DOHH2 (cell line): ENCODE data around the gene CD74.

Experiments used
- H3F3A ChIP-seq: fragments of 200-600 bp; sonication (generic), shearing (Covaris generic); 2 replicates; pipeline ENCODE4 v1.6.0; 2016; ENCODE audit warnings: antibody characterized with exemption, mild to moderate bottlenecking; ENCODE audit not compliant: control insufficient read depth, insufficient read depth
- H3K27ac ChIP-seq: fragments of 200-600 bp; sonication (generic); 2 replicates; pipeline ENCODE4 v1.5.1; 2014; ENCODE audit warnings: low read depth, mild to moderate bottlenecking, low read length, moderate library complexity
- H3K27me3 ChIP-seq: fragments of 200-600 bp; sonication (generic); 2 replicates; pipeline ENCODE4 v1.6.1; 2014; ENCODE audit warnings: mild to moderate bottlenecking, low read length, mixed read lengths; ENCODE audit not compliant: control insufficient read depth
- H3K36me3 ChIP-seq: fragments of 200-600 bp; sonication (generic); 2 replicates; pipeline ENCODE4 v1.6.1; 2014; ENCODE audit warnings: mild to moderate bottlenecking, low read length, moderate library complexity, mixed read lengths; ENCODE audit not compliant: control insufficient read depth
- H3K4me1 ChIP-seq: fragments of 200-600 bp; sonication (generic); 2 replicates; pipeline ENCODE4 v1.6.1; 2014; ENCODE audit warnings: mild to moderate bottlenecking, low read length, mixed read lengths; ENCODE audit not compliant: control insufficient read depth
- H3K4me2 ChIP-seq: fragments of 200-600 bp; sonication (generic); 2 replicates; pipeline ENCODE4 v1.6.0; 2014; ENCODE audit warnings: mild to moderate bottlenecking, low read length, moderate library complexity
- H3K4me3 ChIP-seq: fragments of 200-600 bp; sonication (generic); 2 replicates; pipeline ENCODE4 v1.5.1; 2014; ENCODE audit warnings: mild to moderate bottlenecking, low read length, mixed read lengths
- H3K79me2 ChIP-seq: fragments of 200-600 bp; sonication (generic); 2 replicates; pipeline ENCODE4 v1.6.1; 2014; ENCODE audit warnings: mild to moderate bottlenecking, low read length, mixed read lengths; ENCODE audit not compliant: control insufficient read depth
- H3K9me2 ChIP-seq: fragments of 200-600 bp; sonication (generic); replicated peaks from 2 replicates; pipeline ENCODE4 v1.6.1; 2014; ENCODE audit warnings: mild to moderate bottlenecking, low read length, mixed read lengths; ENCODE audit not compliant: control insufficient read depth
- H3K9me3 ChIP-seq: fragments of 200-600 bp; sonication (generic); 2 replicates; pipeline ENCODE4 v1.6.1; 2014; ENCODE audit warnings: antibody characterized with exemption, low read length, mixed read lengths; ENCODE audit not compliant: control insufficient read depth, insufficient read depth
- H4K20me1 ChIP-seq: fragments of 200-600 bp; sonication (generic); 2 replicates; pipeline ENCODE4 v1.6.0; 2014; ENCODE audit warnings: low read depth, mild to moderate bottlenecking, antibody characterized with exemption, low read length, moderate library complexity; ENCODE audit not compliant: control insufficient read depth, insufficient read depth
- EZH2phosphoT487 ChIP-seq: fragments of 200-600 bp; sonication (generic); IDR thresholded peaks from 2 replicates; pipeline ENCODE4 v1.6.1; 2017; ENCODE audit warnings: borderline replicate concordance, mild to moderate bottlenecking, antibody characterized with exemption, low read length, moderate library complexity, mixed read lengths
- TF ChIP-seq, protein P1 (sequence below): fragments of 200-600 bp; sonication (generic); IDR thresholded peaks from one replicate; pipeline ENCODE4 v1.5.1; 2014; ENCODE audit warnings: antibody characterized with exemption, mild to moderate bottlenecking, low read depth, low read length; ENCODE audit not compliant: poor library complexity, severe bottlenecking

CD74 gene

DNA sequence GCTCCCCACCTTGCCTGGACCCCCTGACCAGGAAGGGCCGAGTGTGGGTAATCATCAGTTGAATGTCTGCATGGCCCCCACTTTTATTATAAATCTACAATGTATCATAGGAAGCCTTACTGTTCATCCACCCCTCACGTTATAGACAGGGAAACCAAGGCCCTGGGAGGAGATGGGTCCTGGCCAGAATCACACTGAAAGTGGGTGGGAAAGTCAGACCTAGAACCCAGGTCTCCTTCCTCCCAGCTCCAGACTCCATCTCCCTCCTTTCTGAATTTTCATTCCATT is 17.1 kb downstream of the CD74 start:
- Histone ChIP-seq H3K9me3 (no peaks in the 10 kb centered on the region), H3K79me2 (no peaks in the 10 kb centered on the region), H3K27ac (no peak overlapping the region), H3K4me3 (no peak overlapping the region), H3K27me3 (no peaks in the 10 kb centered on the region), H3K36me3 (peaks cover 94% of the 10 kb centered on the region), H4K20me1 (peaks cover 7% of the 10 kb centered on the region; the same call in 1 of the 2 replicates), H3K9me2 (no peaks in the 10 kb centered on the region), H3F3A (peaks cover 30% of the 10 kb centered on the region), H3K4me2 (no peak overlapping the region), H3K4me1 (peaks cover 21% of the 10 kb centered on the region)
- TF ChIP-seq, protein P1, sequence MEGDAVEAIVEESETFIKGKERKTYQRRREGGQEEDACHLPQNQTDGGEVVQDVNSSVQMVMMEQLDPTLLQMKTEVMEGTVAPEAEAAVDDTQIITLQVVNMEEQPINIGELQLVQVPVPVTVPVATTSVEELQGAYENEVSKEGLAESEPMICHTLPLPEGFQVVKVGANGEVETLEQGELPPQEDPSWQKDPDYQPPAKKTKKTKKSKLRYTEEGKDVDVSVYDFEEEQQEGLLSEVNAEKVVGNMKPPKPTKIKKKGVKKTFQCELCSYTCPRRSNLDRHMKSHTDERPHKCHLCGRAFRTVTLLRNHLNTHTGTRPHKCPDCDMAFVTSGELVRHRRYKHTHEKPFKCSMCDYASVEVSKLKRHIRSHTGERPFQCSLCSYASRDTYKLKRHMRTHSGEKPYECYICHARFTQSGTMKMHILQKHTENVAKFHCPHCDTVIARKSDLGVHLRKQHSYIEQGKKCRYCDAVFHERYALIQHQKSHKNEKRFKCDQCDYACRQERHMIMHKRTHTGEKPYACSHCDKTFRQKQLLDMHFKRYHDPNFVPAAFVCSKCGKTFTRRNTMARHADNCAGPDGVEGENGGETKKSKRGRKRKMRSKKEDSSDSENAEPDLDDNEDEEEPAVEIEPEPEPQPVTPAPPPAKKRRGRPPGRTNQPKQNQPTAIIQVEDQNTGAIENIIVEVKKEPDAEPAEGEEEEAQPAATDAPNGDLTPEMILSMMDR = no peak
- TF ChIP-seq EZH2phosphoT487 = no peak

DNA sequence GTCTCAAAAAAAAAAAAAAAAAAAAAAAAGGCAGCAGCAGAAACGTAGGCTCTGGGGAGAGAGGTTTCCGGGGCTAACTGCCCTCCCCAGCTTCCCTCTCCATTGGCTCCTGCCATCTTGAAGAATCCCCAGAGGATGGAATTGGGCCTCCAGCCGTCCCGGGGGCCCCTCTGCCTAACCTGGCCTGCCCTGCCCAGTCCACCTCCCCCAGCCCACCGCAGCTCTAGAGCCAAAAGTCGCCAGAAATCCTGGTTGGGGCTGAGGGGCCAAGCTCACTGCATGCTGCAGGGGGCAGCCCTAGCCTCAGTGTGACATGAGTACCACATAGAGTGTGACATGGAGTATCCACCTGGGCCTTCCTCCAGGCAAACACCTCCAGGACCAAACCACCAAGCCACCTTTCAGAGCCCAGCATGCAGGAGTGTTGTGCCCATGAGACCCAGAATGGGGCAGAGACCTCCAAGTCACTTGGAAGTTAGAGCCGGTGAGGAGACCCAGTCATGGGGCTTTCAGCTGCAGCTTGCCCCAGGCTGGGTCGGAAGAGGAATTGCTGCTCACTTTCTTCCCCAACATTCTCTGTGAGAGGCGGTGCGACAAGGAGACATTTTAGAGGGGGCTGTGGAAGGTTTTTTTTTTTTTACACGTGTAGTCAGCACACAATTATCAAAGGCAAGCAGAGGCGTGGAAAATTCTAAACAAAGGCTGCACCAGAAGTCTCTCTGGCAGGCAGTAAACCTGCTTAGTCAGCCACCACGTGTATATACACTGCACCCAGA is 17.6 kb downstream of the CD74 start:
- Histone ChIP-seq H3K4me3 (no peak overlapping the region), H3K79me2 (no peaks in the 10 kb centered on the region), H4K20me1 (peaks cover 7% of the 10 kb centered on the region; the same call in 1 of the 2 replicates), H3K27ac (no peak overlapping the region), H3K4me2 (no peak overlapping the region), H3F3A (peaks cover 25% of the 10 kb centered on the region), H3K9me2 (no peaks in the 10 kb centered on the region), H3K4me1 (peaks cover 18% of the 10 kb centered on the region), H3K9me3 (no peaks in the 10 kb centered on the region), H3K36me3 (peaks cover 93% of the 10 kb centered on the region), H3K27me3 (no peaks in the 10 kb centered on the region)
- TF ChIP-seq, protein P1 = no peak
- no peak for TF ChIP-seq EZH2phosphoT487

GRCh38 chr5:150394131-150394530 is 18.6 kb downstream of the CD74 start:
- Histone ChIP-seq H3F3A (peaks cover 15% of the 10 kb centered on the region), H3K36me3 (peaks cover 93% of the 10 kb centered on the region), H3K4me2 (no peak overlapping the region), H3K9me2 (no peaks in the 10 kb centered on the region), H3K27ac (no peak overlapping the region), H3K79me2 (no peaks in the 10 kb centered on the region), H3K27me3 (no peaks in the 10 kb centered on the region), H4K20me1 (peaks cover 7% of the 10 kb centered on the region; the same call in 1 of the 2 replicates), H3K9me3 (no peaks in the 10 kb centered on the region), H3K4me1 (peaks cover 12% of the 10 kb centered on the region), H3K4me3 (no peak overlapping the region)
- TF ChIP-seq EZH2phosphoT487 = no peak
- TF ChIP-seq, protein P1 = no peak
